GM23248 (cell line): Measurements from ENCODE around the gene PNMA8C. TPM values are rescaled to one million over a fixed set of nuclear protein-coding genes. Genes with fewer than 3 reads are reported as not detected.

Experiments used
- DNase-seq: peaks from one replicate; pipeline ENCODE4 v3.0.0-alpha.2; 2015
- H2AFZ ChIP-seq: fragments of 200-600 bp; sonication (generic); 2 replicates; pipeline ENCODE4 v1.6.1; 2016; ENCODE audit warnings: antibody characterized with exemption
- H3F3A ChIP-seq: fragments of 200-600 bp; sonication (generic); 2 replicates; pipeline ENCODE4 v1.6.1; 2016; ENCODE audit warnings: mild to moderate bottlenecking, antibody characterized with exemption, mixed run types; ENCODE audit not compliant: insufficient read depth
- H3K27ac ChIP-seq: fragments of 200-600 bp; sonication (generic); 2 replicates; pipeline ENCODE4 v1.5.1; 2016; ENCODE audit warnings: mild to moderate bottlenecking
- H3K27me3 ChIP-seq: fragments of 200-600 bp; sonication (generic); replicated peaks from 2 replicates; pipeline ENCODE4 v1.6.1; 2016; ENCODE audit warnings: mild to moderate bottlenecking; ENCODE audit not compliant: insufficient read depth
- H3K36me3 ChIP-seq: fragments of 200-600 bp; sonication (generic); 2 replicates; pipeline ENCODE4 v1.6.1; 2016; ENCODE audit warnings: low read depth, mild to moderate bottlenecking
- H3K4me1 ChIP-seq: fragments of 200-600 bp; sonication (generic); 2 replicates; pipeline ENCODE4 v1.6.1; 2016; ENCODE audit warnings: mild to moderate bottlenecking; ENCODE audit not compliant: insufficient read depth
- H3K4me2 ChIP-seq: fragments of 200-600 bp; sonication (generic); one replicate; pipeline ENCODE4 v1.6.1; 2016; ENCODE audit warnings: mild to moderate bottlenecking; ENCODE audit not compliant: unreplicated experiment
- H3K4me3 ChIP-seq: fragments of 200-600 bp; sonication (generic); 2 replicates; pipeline ENCODE4 v1.5.1; 2016; ENCODE audit warnings: mild to moderate bottlenecking
- H3K79me2 ChIP-seq: fragments of 200-600 bp; sonication (generic); 2 replicates; pipeline ENCODE4 v1.6.1; 2016; ENCODE audit warnings: mild to moderate bottlenecking; ENCODE audit not compliant: insufficient read depth
- H3K9ac ChIP-seq: fragments of 200-600 bp; sonication (generic); 2 replicates; pipeline ENCODE4 v1.6.1; 2016; ENCODE audit warnings: mild to moderate bottlenecking
- H3K9me2 ChIP-seq: fragments of 200-600 bp; sonication (generic); 2 replicates; pipeline ENCODE4 v1.6.1; 2016; ENCODE audit warnings: mixed run types, mild to moderate bottlenecking, moderate library complexity; ENCODE audit not compliant: insufficient read depth
- H3K9me3 ChIP-seq: fragments of 200-600 bp; sonication (generic); one replicate; pipeline ENCODE4 v1.6.1; 2017; ENCODE audit warnings: low read depth
- H4K20me1 ChIP-seq: fragments of 200-600 bp; sonication (generic); 2 replicates; pipeline ENCODE4 v1.6.0; 2016; ENCODE audit not compliant: insufficient read depth
- EZH2 ChIP-seq: fragments of 200-600 bp; sonication (generic); IDR thresholded peaks from 2 replicates; pipeline ENCODE4 v1.6.1; 2018; ENCODE audit warnings: antibody characterized with exemption, mild to moderate bottlenecking; ENCODE audit not compliant: insufficient read depth, poor library complexity, severe bottlenecking
- EZH2phosphoT487 ChIP-seq: fragments of 200-600 bp; sonication (generic); IDR thresholded peaks from 2 replicates; pipeline ENCODE4 v1.6.1; 2018; ENCODE audit warnings: antibody characterized with exemption, moderate library complexity, mild to moderate bottlenecking, low read depth; ENCODE audit not compliant: insufficient read depth
- WGBS, 2 experiments: methylation state at CpG; one replicate each; pipeline ENCODE4 v1.1.6; 2015 to 2017; ENCODE audit warnings: low lambda C conversion rate in 2 of 2, low coverage in 1 of 2; ENCODE audit errors: missing lambda C conversion rate in 2 of 2; 5-methylcytosine and 5-hydroxymethylcytosine counted together
- in situ Hi-C: fragments of 300-500 bp; cut with MboI; formaldehyde crosslinking; loops from 2 replicates; pipeline ENCODE4 v1.15.0; 2020
- polyA plus RNA-seq: library from polyadenylated mRNA; unstranded; fragments of >200 nt; fragmentation: Nextera tagmentation; extraction: Ambion mirVana; gene quantifications from 2 replicates; pipeline ENCODE4 v1.2.1, GENCODE V29; 2016
- total RNA-seq: library from RNA; depleted of rRNA; stranded (reverse); fragments of >200 nt; shearing (Covaris generic); gene quantifications from 2 replicates; pipeline ENCODE4 v1.2.3, GENCODE V29; 2014

PNMA8C gene
- total and polyA plus RNA-seq, 2 experiments from 2014 or later: not detected

GRCh38 chr19:46407856-46408663 lies 20.7 kb downstream of the PNMA8C start:
- Histone ChIP-seq H3K4me2 (no peak overlapping the region), H3F3A (no peaks in the 10 kb centered on the region), H3K27ac (no peak overlapping the region), H3K36me3 (no peaks in the 10 kb centered on the region), H3K9me3 (no peaks in the 10 kb centered on the region), H3K4me3 (no peak overlapping the region), H2AFZ (no peak overlapping the region), H3K4me1 (peaks cover 6% of the 10 kb centered on the region; the same call in 1 of the 2 replicates), H3K9me2 (no peaks in the 10 kb centered on the region), H3K9ac (no peak overlapping the region), H3K79me2 (peaks cover 14% of the 10 kb centered on the region; the same call in 1 of the 2 replicates), H3K27me3 (peaks cover 14% of the 10 kb centered on the region; the same call in 1 of the 2 replicates), H4K20me1 (no peaks in the 10 kb centered on the region)
- in situ Hi-C loops: no loop called here
- WGBS, 2 experiments: 11 to 13% methylated on average over 18 to 23 of the region's 23 CpGs
- no peak for DNase-seq
- no peak for TF ChIP-seq EZH2phosphoT487
- TF ChIP-seq EZH2: no peak

- Histone ChIP-seq H3K9ac (no peak overlapping the region), H3K27ac (no peak overlapping the region), H3K36me3 (no peaks in the 10 kb centered on the region), H3K9me2 (no peaks in the 10 kb centered on the region), H3K27me3 (peaks cover 6% of the 10 kb centered on the region; the same call in 1 of the 2 replicates), H3F3A (no peaks in the 10 kb centered on the region), H3K4me3 (no peak overlapping the region), H3K79me2 (0 out of 2 replicates have a peak, but pooled peaks cover 5% of the 10 kb centered on the region), H3K4me2 (no peak overlapping the region), H3K4me1 (peaks cover 6% of the 10 kb centered on the region; the same call in 1 of the 2 replicates), H4K20me1 (no peaks in the 10 kb centered on the region), H3K9me3 (no peaks in the 10 kb centered on the region), H2AFZ (no peak overlapping the region)
- DNase-seq: peak; percentile 37
- no peak for TF ChIP-seq EZH2phosphoT487
- no peak for TF ChIP-seq EZH2
- in situ Hi-C loops: no loop called here
- 5 to 7% methylated on average over 6 of the region's 6 CpGs for WGBS, 2 experiments
These were observed 21.8 kb downstream of the PNMA8C start for GRCh38 chr19:46406976-46407375.

- Histone ChIP-seq H3K9ac (no peak overlapping the region), H4K20me1 (no peaks in the 10 kb centered on the region), H3K4me2 (no peak overlapping the region), H3K4me3 (no peak overlapping the region), H3K9me2 (no peaks in the 10 kb centered on the region), H3K27ac (no peak overlapping the region), H2AFZ (no peak overlapping the region), H3K79me2 (no peaks in the 10 kb centered on the region), H3K4me1 (peaks cover 6% of the 10 kb centered on the region; the same call in 1 of the 2 replicates), H3K27me3 (peaks cover 4% of the 10 kb centered on the region; the same call in 1 of the 2 replicates), H3K9me3 (no peaks in the 10 kb centered on the region), H3F3A (no peaks in the 10 kb centered on the region), H3K36me3 (no peaks in the 10 kb centered on the region)
- in situ Hi-C loops: loop anchor here (5.0 kb wide), 1 partner anchor 82 kb away; no protein-coding TSS in a partner anchor
- WGBS, 2 experiments: 66 to 72% methylated on average over 33 to 38 of the region's 41 CpGs
- DNase-seq: no peak
- TF ChIP-seq EZH2: no peak
- TF ChIP-seq EZH2phosphoT487: no peak
These were observed 23.8 kb downstream of the PNMA8C start for GRCh38 chr19:46404753-46405468.

GRCh38 chr19:46404055-46404752 lies 24.5 kb downstream of the PNMA8C start:
- in situ Hi-C loops: loop anchor here (5.0 kb wide), 1 partner anchor 83 kb away; no protein-coding TSS in a partner anchor
- Histone ChIP-seq H3K9ac (no peak overlapping the region), H3K36me3 (no peaks in the 10 kb centered on the region)

More at GRCh38 chr19:46404055-46404752, 24.5 kb downstream of the PNMA8C start:
- Histone ChIP-seq H3F3A (no peaks in the 10 kb centered on the region), H2AFZ (peak overlapping the region; percentile 66), H3K4me1 (peaks cover 6% of the 10 kb centered on the region; the same call in 1 of the 2 replicates), H3K79me2 (no peaks in the 10 kb centered on the region), H3K4me3 (no peak overlapping the region; the same call in 1 of the 2 replicates), H3K9me2 (no peaks in the 10 kb centered on the region), H3K9me3 (no peaks in the 10 kb centered on the region), H4K20me1 (no peaks in the 10 kb centered on the region), H3K4me2 (no peak overlapping the region), H3K27me3 (peaks cover 4% of the 10 kb centered on the region; the same call in 1 of the 2 replicates), H3K27ac (no peak overlapping the region)
- TF ChIP-seq EZH2phosphoT487 (no peak), EZH2 (no peak)
- DNase-seq: peak; percentile 38
- 16 to 18% methylated on average over 36 of the region's 36 CpGs for WGBS, 2 experiments
